Stimulated activated CD8-positive, alpha-beta memory T cell treated with anti-CD3 and anti-CD28 coated beads, Interleukin-7, amount 100 ng/mL, for 24 hours (primary cell): ENCODE results near the gene SFTA2.
"Not testable (repeated sequence)": the region's sequence is repeated elsewhere in the genome, so short reads cannot be mapped to it uniquely, and the experiment has no call there.

ENCODE experiments used
- DNase-seq: peaks from one replicate; pipeline ENCODE4 v3.0.0-alpha.2; 2020; ENCODE audit warnings: low read depth

Gene SFTA2

DNA sequence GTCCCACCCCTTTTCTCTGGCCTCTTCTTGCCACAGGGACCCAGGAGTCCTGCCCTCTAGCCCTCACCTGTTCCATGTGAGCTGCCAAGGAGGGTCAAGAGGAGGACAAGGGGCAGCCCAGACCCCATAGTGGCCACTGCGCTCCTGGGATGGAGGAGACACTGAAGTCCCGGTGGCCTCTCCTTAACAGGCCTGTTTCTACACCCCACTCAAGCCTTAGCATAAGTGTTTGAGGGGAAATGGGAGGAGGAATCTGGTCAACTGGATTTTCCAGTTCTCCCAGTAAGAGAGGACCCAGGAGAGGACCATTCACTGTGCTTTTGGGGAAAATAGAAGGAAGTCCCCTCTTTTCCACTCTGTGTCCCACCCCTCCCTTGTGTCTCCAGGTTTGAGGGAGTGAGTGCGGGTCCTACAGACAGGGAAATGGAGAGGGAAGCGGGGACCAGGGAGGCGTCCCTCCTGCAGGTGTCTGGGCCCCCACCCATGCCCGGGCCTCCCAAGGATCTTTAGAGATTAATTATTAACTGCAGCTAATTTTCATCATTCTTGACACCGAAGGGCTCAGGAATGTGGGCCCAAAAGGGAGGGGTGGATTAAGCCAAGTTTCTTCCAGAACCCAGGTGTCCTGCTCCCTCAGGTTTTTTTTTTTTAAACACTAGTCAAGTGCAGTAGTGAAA, at the start of gene SFTA2:
TSS of gene SFTA2 (minus strand) at position 202 of the 677 bp plus-strand sequence. CDS start at position 128, 74 bp downstream.
- DNase-seq: no peak

DNA sequence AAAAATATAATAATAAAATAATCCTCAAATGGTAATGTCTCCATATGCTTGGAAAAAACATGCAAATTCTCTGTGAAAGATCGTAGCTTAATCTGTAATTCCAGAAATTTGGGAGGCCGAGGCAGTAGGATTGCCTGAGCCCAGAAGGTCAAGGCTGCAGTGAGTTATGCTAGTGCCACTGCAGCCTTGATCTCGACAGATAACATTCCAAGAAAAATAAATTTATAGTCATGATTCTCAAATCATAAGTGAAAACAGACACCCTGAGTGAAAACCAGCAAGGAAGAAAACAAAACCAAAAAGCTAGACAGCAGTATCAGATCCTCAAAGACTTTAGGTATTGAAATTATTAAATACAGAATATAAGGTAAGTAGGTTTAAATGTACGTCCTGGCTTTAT, 47.7 kb upstream of the SFTA2 start:
- no peak for DNase-seq

DNA sequence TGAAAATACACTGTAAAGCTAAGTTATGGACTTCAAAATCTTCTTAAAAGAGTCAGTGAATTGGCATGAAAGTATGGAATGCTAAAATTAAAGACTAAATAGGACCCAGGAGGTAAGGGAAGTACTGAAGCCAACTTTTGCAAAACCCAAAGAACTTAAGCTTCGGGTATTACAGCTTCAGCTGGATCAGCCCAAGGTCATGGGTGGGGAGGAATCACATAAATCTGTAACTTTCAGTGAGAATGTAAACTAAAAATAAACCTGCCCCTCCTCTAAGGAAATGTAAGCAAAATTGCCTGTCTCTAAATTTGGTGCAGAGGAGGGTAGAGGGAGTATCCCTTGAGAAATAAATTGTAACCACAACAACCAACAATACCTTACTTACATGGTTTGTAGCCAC, 47.2 kb upstream of the SFTA2 start:
- DNase-seq: no peak

DNA sequence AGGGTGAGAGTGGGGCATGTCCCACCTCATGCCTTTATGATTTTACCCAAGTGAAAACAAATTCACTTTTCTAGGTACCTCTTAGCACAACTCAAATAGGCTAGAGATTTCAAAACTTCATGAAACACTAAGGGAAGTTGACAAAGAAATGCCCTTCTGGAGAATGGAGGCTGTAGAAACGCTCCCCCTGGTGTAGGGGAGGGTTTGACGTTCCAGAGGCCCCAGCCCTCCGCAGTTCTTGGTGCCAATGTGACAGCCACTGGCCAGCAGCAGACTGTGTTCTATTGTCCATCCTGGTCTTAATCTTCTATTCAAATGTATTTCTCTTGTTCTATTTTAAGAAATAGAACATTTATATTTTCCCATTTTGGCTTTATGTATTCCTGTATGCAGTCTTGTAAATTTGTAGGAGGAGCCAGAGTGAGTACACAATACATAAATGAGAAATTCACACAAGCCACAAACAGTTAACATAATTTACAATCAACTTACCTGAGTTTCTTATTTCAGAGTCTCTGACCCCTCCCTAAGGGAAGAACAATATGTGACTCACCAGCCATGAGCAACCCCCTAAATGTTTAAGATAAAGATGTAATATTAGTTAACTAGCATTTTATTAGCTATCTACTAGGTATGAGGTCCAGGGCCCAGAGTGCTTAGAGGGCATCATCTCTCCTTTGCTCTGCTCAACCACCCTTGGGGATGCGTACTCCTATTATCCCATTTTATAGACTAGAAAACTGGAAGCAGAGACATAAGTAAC, 42.7 kb upstream of the SFTA2 start:
- DNase-seq: no peak

DNA sequence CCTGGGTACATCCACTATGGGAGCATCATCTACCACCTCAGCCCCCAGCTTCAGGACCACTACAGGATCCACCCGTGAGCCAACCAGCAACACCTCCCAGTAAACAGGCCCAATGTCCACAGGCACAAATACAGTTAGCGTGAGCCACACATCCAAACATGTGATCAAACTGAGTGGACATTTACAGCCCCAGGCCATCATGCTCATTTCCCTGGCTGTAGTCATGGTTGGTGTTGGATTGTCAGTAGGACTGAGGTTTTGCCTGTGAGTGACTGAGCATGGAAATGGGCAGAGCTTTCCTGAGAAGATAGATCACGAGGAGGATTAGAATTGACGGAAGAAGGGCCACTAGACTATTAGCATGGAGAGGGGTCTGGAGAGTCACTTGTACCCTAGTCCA, 40.8 kb upstream of the SFTA2 start:
- DNase-seq: no peak

DNA sequence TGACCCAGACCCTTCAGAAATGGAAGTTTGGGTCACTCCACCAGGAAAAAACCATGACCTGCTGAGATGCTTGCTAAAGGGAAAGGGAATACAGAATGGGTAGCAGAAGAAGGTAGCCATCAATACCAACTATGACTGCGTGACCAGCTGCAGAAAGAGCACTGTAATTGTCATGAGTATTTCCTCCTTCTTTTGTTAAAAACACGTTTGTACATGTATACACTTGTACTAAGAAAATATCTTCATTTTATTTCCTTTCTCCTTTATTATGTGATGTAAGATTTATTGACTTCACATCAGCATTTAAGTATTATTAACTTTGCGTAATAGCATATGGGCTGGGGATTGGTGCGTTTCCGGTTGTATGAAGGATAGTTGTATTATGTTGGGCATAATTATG, 39.0 kb upstream of the SFTA2 start:
- DNase-seq: no peak

DNA sequence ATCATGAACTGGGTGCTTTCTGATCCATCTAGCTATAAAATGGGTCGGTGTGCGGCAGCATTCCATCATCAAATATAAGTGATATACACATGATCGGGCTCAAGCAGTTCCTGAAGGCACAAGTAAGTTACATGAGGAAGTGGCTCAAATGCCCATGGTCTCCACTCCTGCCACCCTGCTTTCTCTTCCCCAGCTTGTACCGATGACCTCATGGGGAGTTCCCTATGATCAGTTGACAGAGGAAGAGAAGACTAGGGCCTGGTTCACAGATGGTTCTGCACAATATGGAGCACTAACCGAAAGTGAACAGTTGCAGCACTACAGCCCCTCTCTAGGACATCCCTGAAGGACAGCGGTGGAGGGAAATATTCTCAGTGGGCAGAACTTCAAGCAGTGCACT, 37.2 kb upstream of the SFTA2 start:
- DNase-seq: not testable (repeated sequence)

DNA sequence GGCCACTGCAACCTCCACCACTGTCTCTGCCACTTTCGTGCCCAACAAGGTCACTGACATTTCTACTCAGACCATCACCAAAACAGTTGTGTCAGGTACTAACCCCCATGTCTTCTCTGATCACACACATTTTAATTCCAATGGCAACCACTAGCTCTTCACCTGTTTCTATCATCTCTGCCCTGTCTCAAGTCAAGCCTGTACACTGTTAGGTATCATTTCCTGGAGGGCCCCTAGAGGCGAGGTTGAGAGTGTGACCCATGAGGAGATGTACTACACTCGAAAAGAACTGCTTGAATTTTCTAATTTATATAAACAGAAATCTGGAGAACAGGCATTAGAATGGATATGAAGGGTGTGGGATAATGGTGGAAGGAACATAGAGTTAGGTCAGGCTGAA, 34.2 kb upstream of the SFTA2 start:
- DNase-seq: no peak

DNA sequence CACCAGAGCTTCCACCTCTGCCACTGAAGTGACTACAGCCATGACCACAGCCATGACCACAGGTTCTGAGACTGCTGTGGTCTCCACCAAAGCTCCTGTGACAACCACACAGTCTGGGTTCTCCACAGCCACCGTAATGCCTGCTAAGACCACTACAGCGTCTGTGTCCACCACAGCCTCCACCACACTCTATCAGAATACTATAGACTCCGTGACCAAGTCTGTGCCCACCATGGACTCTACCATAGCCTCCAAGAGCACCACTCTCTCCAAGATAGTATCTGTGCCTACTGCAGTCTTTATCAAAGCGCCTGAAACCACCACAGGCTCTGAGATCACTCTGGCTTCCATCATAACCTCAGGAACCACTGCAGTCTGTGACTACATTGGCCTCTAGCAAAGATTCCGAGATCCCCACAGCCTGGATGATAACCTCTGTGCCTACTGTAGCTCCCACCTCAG, 33.2 kb upstream of the SFTA2 start:
- no peak for DNase-seq

DNA sequence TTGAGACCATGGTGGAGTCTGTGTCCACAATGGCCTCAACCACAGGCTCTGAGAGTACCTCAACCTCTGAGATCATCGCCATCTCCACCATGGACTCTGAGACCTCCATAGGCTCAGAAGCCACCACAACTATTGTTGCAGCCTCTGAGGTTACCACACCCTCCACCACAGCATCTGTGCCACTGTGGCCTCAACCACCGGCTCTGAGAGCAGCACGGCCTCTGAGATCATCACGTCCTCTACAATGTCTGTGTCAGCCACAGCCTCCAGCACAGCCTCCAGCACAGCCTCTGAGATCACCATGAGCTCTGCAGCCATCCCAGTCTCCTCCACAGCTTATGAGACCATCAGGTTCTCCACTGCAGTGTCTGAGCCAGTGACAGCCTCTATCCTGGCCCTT, 32.1 kb upstream of the SFTA2 start:
- no peak for DNase-seq

DNA sequence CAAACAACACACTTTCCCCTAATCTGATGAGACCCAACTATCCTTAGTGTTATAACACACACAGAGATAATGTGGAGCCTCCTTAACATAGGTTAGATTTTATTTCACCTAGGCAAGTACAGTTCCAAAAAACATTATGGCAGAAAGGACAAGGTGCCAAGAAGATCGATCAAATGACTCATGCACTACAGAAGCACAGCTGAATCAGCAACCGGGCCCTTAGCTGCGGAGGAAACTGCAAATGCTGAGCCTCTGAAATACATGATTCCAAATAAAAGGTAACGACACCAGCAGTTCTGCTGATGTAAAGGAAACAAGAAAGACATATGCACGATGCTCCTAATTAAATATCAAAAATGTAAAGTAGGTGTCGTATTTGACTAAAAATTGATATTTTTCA, 31.7 kb upstream of the SFTA2 start:
- DNase-seq: no peak

DNA sequence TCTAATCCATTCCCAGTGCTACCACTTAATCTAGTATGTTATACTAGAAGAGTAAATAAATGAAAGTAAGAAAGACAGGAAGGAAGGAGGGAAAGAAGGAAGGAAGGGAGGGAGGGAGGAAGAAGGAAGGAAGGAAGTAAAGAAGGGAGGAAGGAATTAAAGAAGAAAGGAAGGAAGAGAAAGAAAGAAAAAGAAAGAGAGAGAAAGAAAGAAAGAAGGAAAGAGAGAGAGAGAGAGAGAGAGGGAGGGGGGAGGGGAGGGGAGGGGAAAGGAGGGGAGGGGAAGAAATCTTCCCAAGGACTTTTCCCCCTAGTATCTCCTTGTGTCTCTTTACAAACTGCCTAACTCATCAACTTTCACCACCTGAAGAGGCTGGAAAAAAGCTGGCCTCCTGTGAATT, 30.7 kb upstream of the SFTA2 start:
- no peak for DNase-seq

DNA sequence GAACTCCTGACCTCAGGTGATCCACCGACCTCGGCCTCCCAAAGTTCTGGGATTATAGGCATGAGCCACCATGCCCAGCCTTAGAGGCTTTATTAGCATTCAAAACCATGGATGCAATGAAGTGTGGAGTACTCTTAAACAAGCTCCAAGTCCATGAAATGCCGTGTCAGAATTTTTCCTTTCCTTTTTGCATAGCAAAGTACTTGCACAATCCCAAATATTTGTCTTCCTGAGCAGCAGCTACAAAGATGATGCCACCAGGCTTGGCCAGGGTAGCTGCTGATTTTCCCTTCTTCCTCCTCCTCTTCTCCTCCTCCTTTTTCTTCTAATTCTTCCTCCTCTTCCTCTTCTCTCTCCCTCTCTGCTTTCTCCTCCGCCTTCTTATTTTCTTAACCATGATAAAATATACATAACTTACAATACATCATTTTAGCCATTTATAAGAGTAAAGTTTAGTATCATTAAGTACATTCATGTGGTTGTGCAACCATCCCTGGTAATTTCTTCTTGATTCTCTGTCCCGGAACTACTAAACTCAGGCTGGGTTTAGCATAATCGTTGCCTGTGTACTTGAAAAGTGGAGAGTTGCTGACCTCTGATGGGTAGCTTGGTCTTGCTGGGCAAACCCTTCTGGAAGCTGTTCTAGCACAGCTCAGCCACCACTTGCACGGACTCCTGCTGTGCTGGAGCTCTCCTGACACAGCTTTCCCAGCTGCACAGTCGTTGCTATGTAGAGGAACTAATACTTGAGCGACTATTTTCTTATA, 29.1 kb upstream of the SFTA2 start:
- no peak for DNase-seq

DNA sequence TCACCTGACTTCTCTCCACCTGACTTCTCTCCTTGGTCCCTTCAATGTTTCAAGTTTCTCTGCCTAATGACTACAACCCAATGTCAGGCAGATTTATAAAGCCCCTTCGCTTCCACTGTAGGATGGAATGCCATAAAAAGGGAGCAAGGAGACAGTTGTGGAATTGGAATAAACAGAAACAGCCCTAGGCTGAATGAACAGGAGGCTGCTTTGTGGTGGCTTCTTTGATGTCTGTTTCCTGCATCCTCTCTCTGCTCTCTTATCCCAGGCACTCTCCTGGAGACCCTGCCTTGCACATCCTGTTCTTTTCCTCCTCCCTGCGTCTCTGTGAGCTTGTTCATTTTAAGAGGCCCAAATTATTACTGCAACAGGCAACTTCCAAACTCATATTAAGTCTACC, 25.7 kb upstream of the SFTA2 start:
- no peak for DNase-seq

DNA sequence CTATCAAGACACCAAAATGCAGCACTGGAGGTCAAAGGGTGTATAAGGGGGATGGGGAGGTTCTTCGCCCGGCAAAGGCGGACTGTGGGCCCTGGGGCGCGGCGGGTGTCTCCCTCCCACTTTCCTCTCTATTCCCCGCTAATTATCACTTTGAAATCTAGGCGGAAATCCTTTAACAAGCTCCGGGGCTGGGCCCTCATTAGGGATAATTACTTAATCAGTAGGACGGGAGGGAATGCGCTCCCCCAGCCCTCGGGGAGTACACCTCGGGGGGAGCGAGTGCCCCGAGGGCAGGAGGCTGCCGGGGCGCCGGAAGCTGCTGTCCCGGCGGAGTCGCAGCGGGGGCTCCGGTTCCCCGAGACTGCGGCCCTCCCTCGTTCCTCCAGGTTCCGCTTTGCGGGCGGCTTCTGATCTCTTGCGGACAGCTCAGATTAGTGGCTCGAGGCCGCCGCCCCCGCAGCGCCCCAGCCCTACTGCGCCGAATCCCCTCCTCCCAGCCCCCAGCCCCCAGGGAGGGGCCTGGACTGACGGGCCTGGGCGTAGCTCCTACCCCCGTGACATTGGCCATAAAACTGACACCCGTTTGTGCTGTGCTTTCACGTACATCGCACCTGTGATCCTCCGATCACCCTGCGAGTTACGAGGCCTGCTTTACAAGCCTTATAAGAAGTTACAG, 23.5 kb upstream of the SFTA2 start:
- DNase-seq: peak; percentile 67

DNA sequence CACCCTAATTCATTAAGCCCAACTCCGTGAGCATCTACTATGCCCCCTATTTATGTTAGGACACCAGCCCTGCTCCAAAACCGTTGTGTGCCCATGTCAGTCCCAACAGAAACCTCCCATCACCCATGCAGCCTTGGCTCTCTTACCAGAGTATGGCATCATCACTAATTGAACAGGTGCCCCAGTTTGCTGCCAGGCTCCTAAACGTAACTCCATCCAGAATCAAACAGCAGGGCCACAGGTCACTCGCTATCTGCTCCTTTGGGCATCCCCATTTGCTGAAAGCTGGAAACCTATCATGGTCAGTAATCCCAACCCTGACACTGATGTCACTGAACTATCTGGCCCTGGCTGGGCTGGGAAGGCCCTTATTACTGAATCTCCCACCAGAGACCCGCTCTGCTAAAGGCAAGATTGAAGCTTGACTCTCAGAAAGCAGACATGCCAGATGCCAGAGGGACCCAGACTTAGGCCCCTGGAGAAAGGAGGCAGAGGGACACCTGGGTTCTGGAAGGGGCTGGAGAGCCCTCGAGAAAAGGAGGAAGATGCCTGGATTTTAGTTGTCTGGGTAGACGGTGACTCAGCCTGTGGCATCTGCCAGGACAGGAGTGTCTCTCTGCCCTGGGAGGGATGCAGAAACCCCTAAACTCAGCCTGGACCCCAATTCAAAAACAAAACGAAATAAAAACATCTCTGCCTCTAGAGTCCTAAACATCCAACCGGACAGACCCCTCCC, 22.8 kb upstream of the SFTA2 start:
- no peak for DNase-seq

DNA sequence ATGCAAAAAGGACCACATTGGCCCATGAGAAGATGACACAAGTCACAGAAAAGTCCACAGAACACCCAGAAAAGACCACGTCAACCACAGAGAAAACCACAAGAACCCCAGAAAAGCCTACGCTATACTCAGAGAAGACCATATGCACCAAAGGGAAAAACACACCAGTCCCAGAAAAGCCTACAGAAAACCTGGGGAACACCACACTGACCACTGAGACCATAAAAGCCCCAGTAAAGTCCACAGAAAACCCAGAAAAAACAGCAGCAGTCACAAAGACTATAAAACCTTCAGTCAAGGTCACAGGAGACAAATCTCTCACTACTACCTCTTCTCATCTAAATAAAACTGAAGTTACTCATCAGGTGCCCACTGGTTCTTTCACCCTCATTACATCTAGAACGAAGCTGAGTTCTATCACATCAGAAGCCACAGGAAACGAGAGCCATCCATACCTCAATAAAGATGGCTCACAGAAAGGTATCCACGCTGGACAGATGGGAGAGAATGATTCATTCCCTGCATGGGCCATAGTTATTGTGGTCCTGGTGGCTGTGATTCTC, 20.0 kb upstream of the SFTA2 start:
- no peak for DNase-seq

DNA sequence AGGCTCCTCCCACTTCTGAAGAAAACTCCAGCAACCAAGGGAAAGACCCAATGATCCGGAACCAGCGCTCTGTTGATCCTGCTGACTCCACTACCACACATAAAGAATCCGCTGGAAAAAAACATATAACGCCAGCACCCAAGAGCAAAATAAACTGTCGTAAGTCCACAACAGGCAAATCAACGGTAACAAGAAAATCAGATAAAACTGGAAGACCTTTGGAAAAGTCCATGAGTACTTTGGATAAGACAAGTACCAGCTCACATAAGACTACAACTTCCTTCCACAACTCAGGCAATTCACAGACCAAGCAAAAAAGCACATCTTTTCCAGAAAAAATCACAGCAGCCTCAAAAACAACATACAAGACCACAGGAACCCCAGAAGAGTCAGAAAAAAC, 16.8 kb upstream of the SFTA2 start:
- DNase-seq: no peak

DNA sequence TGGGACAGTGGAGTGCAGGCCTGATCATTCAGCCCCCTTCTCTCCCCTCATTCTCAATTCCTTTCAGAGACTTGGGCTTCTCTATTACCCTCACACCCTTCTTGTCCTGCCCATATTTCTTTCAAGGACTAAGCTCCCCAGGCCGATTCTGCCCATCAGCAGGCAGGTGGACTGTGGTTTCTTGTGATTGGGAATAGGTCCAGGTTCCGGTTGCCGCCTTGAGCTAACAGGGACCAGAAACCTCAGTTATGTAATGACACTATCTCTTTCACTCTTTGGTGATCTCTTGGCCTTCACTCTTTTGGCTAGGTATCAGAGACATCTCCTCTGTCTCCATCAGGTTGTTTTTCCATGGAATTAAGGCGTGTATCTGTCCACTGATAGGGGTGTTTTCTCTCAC, 15.3 kb upstream of the SFTA2 start:
- no peak for DNase-seq

DNA sequence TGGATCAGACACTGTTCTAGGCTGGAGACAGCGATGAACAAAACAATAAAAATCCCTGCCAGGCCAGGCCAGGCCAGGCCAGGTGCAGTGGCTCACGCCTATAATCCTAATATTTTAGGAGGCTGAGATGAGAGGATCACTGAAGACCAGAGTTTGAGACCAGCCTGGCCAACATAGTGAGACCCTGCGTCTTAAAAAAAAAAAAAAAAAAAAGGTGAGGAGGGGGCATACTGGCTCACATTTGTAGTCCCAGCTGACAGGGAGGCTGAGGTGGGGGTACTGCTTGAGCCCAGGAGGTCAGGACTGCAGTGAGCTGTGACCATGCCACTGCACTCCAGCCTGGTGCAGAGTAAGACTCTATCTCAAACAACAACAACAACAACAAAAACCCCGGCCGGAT, 13.3 kb upstream of the SFTA2 start:
- DNase-seq: no peak

DNA sequence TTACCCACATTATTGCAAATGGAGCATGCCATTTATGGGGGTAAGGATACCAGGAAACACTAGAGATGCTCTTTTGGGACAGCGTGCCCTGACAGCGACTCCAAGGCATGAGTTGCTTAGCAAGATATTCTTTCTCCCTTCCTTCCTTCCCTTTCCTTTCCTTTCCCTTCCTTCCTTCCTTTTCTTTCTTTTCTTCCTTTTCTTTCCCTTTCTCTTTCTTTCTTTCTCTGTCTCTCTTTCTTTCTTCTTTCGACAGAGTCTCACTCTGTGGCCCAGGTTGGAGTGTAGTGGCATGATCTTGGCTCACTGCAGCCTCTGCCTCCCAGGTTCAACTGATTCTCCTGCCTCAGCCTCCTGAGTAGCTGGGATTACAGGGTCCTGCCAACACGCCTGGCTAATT, 12.1 kb upstream of the SFTA2 start:
- DNase-seq: no peak
